Measurements from ENCODE around the gene CAMK2B.

The CAMK2B gene

DNA sequence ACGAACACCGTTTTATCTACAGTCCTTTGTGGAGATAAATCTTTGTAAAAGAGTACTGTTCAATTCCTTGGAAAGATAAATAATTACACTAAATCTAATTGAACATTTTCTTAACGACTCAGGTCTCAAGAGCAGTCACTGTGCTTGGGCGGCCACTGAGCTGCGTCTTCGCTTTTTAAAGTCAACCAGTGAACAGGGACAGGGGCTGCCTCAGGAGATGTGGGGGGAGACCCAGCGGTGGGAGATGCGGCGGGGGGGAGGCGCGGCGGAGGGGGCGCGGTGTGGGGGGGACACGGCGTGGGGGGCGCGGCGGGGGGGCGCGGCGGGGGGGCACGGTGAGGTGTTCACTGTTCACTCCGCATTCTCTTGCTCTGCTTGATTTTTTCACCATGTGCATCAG lies 39.8 kb downstream of the CAMK2B start:
- no peak for DNase-seq

DNA sequence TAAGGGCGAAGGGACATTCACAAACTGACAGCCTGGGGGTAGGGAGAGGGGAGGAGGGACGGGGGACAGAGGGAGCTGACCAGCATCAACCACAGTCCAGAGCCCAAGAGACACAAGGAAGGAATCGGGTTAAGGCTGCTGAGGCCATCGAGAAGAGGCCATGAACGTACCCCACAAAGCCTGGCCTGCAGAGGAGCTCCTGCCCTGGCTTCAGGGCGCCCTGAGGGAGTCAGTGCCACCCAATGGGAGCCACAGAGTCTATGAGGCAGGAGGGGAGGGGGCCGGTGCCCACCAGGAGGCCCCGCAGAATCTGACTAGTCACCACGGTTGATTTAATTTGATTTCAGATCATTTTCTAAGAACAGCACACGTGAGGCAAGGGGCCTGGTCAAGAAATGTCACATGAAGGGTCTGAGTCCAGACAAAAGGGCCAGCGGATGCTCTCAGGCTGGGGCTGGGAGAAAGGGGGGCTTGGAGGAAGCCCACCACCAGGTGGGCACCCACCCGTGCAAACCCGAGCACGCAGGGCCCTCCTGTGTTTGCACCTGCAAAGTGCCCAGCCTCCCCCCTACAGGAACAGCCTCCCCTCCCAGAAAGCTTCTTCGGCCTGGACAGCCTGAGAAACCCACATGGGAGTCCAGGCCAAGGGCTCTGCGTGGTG lies 40.4 kb downstream of the CAMK2B start:
- DNase-seq = no peak

DNA sequence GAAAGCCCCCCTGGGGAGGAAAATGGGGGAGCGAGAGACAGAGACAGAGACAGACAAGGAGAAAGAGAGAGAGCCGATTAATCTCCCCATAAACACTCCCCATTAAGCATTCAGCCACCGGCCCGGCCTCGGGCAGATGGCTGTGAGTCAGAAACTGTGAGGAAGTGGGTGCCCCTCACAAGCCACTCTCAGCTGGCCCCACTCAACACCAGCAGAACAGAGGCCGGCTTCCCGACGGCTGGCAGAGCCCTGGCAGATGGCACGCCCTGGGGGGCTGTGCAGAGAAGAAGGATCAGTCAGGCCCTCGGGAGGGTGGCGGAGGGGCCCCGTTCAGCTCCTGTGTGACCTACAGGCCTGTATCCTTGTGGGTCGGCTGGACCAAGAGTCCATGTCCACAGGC lies 41.2 kb downstream of the CAMK2B start:
- DNase-seq = no peak

DNA sequence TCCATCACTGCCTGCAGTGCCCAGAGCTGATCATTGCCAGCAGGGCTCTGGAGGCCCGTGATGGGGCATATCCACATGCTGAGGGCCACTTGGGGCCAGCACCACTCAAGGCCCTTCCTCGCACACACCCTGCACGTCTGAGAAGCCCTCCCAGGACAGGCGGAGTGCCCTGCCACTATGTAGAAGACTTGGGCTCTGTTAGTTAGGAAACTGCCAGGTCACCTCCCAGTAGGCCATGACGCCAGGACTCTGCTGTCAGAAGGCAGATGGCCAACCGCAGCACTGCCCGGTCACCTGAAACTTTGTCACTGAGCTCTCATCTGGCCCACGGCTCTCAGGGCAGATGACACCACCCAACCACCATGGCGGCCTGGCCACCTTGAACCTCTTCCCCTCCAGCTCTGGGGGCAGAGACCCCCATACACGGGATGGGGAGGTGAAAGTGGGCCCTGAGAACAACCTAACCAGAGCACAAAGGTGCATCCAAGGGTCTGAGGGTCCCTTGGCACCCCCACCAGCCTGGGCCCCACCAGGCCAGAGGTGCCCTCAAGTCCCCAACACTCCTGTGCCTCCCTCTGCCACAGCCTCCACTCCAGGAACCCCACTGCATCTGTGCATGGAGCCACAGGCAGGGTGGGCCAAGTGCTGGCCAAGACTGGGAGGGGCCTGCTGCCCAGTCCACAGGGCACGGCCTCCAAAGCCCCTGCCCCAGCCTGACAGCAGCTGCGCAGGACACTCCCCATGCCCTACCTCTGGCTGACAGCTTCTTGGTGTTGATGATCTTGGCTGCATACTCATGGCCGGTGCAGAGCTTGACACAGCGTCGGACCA lies 41.8 kb downstream of the CAMK2B start:
- no peak for DNase-seq

DNA sequence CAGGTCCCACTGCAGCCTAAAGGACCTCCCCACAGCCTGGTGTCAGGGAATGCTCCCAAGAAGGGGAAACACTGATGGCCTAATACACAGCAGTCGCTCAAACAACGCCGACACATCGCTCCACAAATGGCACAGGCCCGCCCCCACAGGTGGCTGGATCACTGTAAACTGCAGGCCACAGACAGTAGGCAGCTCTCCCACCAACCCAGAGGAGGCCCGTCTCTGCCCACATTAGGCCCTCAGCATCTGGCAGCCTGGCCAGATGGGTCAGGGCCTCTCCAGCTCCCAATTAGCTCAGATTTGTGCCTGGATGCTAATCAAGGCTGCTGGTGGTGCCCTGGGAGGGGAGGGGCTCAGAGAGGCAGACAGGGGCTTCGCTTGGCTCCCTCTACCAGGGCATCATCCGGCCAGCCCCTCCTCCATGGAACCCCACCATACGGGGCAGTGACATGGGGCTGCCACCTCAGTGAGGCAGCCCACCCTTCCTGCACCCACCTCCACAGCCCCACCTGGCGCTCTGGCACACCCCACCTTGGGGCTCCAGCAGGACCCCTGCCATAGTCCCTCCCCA lies 42.7 kb downstream of the CAMK2B start:
- no peak for DNase-seq

DNA sequence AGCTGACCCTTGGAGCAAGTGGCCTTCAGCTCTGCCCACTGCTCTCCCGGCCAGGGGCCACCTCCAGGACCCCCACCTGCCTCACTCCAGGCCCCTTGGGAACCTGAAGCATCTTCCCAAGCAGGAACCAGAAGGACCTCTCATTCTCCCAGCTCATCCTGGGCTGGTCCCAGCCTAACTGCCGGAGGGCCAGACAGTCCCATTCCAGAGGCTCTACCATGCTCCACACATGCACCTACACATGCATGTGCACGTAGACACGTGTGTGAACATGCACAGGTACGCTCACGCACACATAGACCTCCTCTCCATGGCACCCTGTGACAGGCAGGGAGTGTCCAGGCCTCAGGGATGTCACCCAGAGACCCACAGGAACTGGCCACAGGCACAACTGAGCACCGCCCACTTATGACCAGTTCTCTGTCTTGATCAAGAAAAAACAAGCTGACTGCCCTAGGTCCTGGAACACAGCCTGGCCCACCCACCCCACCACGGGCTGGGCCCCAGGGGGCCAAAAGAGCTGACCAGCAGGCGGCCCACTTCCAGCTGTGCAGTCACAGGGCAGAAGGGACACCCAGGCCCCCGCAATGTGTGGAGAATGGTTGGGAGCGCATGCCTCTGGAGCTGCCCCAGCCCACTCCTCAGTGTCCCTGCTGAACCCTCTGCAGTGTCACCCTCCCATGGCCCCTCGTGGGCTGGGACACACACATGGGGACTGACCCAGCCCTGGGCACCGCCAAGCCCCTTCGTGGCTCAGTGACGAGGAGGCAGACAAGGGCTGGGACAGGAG lies 43.4 kb downstream of the CAMK2B start:
- no peak for DNase-seq

DNA sequence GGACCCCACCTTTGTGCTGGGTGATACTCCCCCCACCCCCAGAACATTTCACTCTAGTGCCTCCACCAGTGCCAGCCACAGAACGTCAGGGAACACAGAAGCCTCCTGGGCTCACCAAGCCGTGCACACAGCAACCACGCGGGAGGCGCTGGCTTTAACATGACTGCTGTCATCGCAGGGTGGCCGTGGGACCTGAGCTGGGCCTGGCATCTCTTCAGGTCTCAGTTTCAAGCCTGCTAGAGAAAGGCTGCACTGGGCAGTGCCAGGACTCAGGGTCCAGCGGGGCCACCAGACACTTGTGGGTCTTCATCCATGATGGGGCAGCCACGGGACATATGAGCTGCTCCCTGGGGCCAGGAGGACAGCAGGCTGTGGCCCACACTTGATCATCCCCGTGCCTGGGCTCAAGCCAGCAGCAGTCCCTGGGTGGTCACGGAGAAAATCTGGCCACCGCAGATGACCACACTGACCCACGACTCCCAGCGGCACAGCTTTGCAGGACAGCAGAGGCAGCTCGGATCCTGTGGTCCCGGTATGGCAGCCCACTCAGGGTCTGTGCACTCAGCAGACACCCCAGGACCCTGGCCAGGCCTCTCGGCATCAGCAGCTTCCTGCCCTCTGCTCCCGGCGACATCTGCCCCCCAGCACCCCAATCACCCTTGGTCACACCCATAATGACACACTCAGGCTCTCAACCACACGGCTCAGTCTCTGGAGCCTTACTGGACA lies 44.2 kb downstream of the CAMK2B start:
- DNase-seq = no peak

DNA sequence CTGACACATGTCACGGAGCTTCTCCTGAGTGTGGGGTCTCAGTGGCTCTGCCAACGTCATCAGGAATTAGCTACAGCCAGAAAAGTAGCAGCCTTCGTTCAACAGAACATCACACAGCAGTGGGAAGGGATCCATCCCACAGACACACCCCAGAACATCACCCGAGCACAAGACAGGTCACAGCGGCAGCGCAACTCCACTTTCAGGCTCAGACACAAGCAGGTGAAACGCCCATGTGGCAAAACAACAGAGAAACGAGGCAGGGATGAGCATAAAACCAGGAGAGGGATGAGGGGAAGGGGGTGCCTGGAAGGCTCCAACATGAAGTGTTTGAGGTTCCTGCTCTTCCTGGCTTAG lies 44.8 kb downstream of the CAMK2B start:
- DNase-seq = no peak

DNA sequence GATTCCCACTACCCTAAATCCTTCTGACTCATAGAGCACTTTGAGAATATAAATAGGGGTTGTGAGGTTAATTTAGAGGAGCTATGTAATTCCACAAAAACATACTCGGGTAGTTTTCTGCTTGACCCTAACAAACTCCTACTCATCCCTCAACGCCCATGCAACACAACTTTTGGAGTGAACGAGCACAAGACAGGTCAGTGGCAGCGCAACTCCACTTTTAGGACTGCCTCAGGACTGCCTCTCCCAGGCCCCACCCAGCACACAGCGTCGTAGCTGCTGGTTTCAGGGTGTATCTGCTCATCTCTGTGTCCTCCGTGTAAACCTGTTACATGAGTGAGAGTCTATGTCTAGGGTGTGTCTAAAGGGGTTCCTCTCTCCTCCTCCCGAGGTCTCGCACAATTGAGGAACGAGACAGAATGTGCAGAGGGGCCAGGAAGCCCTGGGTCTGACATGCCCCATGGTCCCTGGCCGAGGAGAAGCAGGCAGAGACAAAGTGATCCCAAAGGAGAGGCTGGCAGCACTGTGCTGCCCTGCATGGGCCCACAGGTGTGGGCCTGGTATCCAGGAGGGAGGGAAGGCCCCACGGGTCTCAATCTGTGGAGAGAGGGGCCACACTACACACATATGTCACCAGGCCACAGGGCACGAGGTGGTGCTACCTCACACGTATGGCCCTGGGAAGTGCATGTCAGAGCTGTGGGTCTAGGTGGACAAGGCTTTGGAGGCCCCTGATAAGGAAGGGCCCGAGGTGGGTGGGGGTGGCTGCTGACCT lies 45.5 kb downstream of the CAMK2B start:
- no peak for DNase-seq

DNA sequence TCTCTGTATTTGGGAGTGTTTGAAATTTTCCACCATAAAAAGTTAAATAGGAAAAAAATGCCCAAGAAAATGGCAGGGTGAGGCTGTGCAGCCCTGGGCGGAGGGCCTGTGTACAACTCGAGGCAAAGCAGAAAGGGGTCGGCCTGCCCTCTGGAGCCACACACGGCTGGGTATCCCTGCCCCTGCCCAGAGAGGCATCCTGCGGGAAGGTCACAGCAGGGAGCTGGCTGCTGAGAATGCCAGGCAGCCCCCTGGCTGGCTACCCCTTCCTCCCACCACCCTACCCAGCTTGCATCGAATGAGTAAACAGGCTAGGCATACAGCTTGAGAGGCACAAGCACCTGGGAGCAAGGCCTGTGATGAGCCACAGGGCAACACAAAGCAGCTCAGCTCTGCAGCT lies 46.1 kb downstream of the CAMK2B start:
- DNase-seq = no peak

DNA sequence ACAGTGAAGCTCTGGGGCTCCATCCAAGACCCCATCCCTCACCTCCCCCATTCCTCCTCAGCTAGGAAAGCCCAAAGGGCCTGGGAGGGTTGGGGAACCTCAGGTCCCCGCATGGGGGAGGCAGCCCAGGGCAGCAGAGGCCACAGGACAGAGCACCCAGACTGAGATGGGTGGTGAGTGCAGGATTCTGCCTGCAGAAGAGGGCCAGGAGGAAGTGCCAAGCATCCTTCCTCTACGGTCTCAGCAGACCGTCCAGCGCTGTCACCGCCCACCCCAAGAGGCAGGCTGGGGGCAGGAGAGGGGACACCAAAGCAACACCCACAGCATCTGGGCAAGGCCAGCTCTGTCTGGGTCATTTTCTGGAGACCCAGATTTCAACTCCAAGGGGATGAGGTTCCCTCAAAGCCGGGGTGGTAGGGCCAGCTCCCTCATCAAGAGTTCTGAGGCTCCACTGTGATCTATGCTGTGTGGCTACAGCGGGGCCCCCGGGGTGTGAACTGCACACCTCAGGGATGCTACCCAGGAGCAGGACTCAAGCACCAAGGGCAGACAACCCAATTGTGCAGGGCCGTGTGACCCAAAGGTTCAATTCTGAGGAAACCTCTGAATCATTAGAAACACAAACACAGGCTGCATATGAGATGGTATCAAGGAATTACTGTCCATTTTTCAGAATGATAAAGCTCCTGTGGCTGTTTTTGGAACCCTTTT lies 46.8 kb downstream of the CAMK2B start:
- DNase-seq = no peak

DNA sequence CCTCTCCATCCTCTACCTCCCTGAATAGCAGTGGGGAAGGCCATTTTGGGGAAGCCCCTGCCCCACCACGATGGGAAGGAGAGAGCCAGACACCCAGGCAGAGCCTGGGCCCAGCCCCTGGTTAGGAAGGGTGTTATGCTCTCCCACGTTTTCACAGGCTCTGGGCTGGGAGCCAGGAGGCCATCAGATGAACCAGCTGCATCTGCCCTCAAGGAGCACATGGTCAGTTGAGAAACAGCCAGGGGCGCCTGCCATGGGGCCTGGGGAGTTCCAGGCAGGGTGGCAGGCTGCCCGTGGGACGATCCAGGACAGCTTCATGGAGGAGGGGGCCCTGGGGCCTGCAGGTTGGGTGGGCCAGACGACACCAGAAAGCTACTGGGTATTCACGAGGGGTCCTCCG lies 47.5 kb downstream of the CAMK2B start:
- DNase-seq = no peak

DNA sequence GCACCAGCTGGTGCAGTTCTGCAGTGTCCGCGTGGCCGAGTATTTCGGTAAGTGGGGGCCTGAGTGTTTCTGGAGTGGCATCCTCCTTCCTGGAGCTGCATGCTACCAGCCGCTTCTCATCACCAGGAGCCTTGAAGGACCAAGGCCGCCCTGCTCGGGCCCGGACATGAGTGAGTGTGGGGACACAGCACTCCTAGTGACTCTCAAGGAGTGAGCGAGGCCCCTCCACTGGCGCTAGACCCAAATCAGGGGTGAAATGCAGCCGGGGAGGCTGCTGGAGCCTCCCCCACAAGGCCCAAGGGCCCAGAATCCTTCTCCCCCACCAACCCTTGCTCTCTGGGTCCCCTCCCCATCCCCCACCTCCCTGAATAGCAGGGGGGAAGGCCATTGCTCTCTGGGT lies 48.0 kb downstream of the CAMK2B start:
- no peak for DNase-seq

DNA sequence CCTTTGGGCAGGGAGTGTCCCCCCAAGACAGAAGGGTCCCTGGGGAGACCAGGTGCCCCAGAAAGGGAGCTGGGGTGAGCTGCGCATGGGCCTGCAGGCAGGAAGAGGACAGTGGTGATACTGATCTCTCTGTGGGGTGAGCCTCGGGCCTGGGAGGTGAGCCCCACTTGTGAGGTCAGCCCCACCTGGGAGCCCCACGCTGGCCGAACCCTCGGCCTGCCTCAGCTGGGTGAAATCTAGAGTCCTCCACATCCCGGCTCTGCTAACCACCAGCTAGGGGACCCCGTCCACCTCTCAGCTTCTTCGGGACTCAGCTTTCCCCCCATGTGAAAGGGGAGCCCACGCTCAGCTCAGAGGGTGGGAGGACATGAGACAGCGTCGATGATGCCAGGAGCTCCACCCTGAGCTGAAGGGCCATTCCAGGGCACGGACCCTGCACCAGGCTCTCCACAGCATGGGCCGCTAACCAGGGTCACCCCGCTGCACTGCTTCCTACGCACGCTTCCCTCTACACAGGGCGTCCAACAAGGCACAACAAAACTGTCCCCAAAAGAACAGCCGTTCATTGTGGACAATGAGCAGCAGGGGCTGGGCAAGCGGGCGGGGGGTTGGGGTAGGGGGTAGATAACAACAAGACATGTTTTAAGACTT lies 48.7 kb downstream of the CAMK2B start:
- no peak for DNase-seq

DNA sequence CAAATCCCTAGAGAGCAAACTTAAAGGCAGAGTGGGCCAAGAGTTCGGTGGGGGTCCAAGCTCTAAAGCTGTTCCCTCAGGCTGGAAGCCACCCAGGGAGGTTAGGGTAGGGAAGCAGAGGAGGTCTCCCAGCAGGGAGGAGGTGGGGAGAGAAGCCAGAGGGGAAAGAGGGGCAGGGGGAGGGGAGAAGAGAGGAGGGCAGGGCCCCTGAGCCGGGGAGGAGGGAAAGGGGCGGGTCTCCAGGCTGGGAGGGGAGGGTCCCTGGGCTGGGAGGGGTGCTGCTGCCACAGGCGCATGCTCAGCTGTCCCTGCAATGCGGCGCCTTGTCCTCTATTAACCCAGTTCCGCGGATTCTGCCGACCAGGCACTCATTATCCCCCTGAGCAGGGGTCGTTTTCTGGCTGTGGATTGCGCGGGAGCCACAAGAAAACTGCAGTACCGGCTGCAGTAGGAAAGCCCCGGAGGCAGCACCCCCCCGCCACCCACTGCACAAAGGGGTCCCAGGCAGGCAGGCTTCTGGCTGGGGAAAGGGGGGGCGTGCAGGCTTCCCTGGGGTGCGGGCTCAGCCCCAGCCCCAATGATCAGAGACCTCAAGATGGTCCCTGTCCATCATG lies 49.3 kb downstream of the CAMK2B start:
- no peak for DNase-seq

DNA sequence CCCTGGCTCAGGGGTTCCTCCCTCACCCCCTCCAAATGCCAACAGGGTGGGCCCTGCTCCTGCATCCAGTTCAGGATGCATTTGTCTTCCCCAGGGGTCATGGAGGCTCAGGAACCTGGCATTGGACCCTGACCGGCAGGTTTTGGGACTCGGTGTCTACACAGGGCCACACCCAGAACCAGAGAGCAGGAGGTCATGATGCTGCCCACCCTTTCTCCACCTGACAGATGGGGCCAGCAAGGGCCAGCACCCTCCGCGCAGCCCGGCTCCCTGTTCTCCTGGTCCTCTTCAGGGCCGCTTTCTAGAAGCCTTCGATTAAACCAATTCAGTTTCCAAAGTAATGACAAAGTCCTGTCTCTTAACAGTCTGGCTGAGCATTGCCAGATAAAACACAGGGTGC lies 50.2 kb downstream of the CAMK2B start:
- DNase-seq = no peak

DNA sequence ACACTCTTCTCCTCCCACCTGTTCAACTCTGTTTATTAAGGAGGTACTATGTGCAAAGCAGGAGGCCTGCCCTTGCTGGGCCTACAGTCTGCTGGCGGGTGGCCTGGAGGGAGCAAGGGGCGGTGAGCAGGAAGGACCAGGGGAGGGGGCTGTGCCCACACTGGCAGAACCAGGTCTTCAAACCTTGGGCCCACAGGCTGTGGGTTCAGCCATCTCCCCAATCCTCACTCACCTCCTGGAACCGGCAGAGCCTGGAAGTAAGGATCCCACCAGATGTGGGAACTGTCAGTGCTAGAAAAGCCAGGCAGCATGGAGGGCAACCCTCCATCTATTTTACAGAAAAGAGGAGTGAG lies 50.8 kb downstream of the CAMK2B start:
- DNase-seq = no peak

DNA sequence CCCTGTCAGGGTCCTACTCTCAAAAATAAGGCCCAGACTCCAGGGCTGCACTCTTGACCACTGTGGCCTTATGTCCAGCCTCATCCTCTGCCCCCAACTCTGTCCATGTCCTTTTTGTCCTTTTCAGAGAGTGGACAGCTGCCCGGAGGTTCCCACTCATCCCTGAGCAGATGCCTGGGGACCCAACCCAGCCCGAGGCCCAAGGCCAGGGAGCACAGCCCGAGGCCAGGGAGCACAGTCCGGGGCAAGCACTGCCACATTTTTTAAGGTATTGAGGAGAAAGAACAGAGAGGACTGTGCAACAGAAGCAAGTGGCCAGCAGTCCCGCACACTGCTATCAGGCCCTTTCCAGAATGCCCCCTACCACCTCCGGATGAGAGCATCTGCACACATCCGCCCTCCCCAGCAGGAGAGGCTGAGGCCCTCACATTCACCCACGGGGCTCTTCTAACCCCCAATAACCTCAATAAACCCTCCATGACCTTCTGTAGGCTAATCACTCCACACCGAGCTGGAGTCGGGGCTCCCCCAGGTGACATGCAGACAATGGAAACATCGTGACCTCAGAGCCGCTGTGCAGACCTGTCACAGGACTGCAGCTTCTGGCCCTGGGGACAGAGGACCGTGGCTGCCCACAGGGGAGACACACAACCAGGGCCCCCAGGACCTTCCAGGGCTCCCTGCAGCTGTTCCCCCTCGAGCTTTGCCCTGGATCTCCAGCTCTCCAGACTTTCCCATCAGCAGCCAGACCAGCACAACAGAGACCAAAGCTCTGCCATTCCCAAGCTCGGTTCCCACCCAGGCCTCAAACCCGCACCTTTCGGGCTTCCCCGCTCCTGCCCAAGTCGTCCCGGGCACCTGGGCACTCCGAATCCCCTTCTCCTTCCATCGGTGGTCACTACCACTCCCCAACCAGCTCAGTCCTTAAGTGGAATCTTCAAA lies 51.4 kb downstream of the CAMK2B start:
- DNase-seq = no peak

DNA sequence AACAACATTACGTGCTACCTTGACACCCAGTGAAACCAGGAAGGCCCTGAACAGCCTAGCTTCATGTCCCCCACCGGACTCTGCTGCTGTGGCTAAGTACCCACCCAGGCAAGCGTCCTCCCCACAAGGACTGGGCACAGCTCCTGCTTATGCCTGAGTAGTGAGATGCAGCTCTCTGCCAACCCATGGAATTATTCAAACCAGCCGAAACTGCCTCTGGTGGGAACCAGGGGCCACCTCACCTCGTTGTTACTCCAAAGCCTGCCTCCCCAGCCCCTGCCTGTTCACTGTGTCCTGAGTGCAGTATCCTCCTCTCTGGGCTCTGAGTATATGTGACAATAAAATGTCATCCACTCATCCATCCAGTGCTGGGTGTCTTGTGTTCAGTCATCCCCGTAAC lies 52.4 kb downstream of the CAMK2B start:
- DNase-seq = no peak

Data from KG1 (cell line).